ENCODE results near the gene DNAH6.
"Not testable (repeated sequence)": the region's sequence is repeated elsewhere in the genome, so short reads cannot be mapped to it uniquely, and the experiment has no call there.

GRCh38 chr2:84773562-84773961 lies 257.3 kb downstream of the DNAH6 start:
- not testable (repeated sequence) for TF ChIP-seq CTCF (IDR thresholded peaks at IDR 0.05); POLR2A (IDR thresholded peaks at IDR 0.05); POLR2AphosphoS5 (IDR thresholded peaks at IDR 0.05); EP300 (IDR thresholded peaks at IDR 0.05; ENCODE audit: low read depth)

Measured in transverse colon (tissue), 4 donors.